ENCODE results near the gene ZNF563.
"Not testable (repeated sequence)": the region's sequence is repeated elsewhere in the genome, so short reads cannot be mapped to it uniquely, and the experiment has no call there.

Gene ZNF563

GRCh38 chr19:12333162-12334159 lies at the start of gene ZNF563:
Gene ZNF563 (minus strand): TSS chr19:12333633. CDS start chr19:12333482, 151 bp downstream.
- DNase-seq, result peak; percentile 98 to 99

GRCh38 chr19:12380444-12380737 lies 47.0 kb upstream of the ZNF563 start:
- no peak for DNase-seq

- no peak for DNase-seq
Measured at GRCh38 chr19:12379732-12380443, 46.5 kb upstream of the ZNF563 start.

GRCh38 chr19:12374026-12374425 lies 40.6 kb upstream of the ZNF563 start:
- no peak for DNase-seq

DNA sequence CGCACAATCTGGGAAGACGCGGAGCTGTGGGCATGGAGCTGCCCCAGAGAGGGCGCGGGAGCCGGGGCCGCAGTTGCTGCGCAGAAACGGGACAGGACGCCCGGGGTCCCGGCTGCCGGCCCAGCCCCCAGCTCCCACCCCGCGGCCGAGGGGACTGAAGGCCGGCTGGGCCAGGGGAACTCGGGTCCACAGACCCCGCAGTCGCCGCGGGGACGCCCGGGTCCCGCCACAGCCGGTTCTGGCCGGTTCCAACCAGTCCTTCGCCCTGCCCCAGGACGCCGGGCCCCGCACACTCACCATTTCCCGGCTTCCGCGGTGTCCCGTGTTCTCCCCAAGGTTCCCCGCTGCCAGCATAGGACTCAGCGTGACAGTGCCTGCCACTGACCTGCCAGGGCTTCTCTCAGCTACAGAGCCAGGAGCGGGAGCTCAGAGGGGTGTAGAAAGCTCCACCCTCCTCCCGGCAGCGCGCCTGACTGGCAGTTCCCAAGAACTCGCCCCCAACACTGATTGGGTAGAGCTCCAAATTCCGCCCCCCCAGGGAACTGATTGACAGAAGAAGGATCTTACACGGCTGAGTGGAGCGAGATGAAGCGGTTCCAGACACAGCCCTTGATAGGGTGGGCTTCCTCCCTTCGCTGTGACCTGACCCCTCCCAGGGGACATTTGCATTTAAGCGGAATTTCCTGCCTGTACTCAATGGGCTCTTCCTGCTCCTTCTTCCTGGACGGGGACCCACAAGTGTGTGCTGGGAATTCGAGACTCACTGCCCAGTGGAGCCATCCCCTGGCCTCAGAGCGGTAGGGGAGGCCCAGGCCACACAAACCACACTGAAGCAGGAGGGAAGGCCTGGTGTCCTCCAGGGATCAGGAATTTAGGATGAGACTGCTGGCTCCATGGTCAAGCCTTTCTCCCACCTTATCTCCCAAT lies 32.1 kb upstream of the ZNF563 start, which contains the start of gene ZNF442:
TSS of gene ZNF442 (minus strand) at position 448 of the 927 bp plus-strand sequence. CDS start 2,052 bp downstream, outside the sequence.
- peak; percentile 77 to 81 for DNase-seq

GRCh38 chr19:12364391-12365235 lies 31.2 kb upstream of the ZNF563 start:
- DNase-seq, result peak in 1 of 2 donors; percentile 10

- not testable (repeated sequence) for DNase-seq
Measured at GRCh38 chr19:12362236-12362635, 28.8 kb upstream of the ZNF563 start.

DNA sequence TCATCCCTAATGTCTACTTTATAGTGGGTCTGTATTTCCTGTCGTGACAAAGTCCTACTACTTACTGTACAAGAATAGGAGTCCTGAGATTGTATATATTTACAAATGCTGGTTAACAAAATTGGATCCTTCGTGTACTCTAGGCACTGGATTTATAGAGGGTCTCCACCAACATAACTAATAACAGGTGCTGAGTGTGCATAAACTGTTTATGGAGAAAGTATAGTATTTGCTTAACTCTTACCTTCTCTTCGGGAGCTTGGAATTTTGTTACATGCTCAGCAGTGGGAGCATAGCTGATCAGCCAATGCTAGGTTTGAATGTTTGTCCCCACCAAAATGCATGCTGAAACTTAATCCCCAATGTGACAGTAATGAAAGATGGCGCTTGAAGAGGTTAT lies 19.9 kb upstream of the ZNF563 start:
- DNase-seq, result no peak

GRCh38 chr19:12350890-12351197 lies 17.4 kb upstream of the ZNF563 start:
- no peak for DNase-seq

- DNase-seq, result no peak
Measured at GRCh38 chr19:12350185-12350889, 16.9 kb upstream of the ZNF563 start.

GRCh38 chr19:12346896-12347295 lies 13.5 kb upstream of the ZNF563 start:
- no peak for DNase-seq

DNA sequence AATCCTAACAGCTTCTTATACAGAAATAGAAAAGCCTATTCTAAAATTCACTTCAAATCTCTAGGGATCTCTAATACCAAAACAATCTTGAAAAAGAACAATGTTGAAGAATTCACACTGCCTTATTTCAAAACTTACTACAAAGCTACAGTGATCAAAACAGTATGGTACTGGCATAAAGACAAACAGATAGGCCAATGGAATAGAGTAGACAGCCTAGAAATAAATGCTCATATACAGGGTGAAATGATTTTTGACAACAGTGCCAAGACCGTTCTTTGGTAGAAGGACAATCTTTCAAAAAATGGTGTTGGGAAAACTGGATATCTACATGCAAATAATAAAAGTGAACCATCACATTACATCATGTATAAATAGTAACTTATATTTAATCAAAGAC lies 11.8 kb upstream of the ZNF563 start:
- no peak for DNase-seq

- DNase-seq, result peak; percentile 63 to 65
Measured at GRCh38 chr19:12331211-12331941, 2.1 kb downstream of the ZNF563 start.

DNA sequence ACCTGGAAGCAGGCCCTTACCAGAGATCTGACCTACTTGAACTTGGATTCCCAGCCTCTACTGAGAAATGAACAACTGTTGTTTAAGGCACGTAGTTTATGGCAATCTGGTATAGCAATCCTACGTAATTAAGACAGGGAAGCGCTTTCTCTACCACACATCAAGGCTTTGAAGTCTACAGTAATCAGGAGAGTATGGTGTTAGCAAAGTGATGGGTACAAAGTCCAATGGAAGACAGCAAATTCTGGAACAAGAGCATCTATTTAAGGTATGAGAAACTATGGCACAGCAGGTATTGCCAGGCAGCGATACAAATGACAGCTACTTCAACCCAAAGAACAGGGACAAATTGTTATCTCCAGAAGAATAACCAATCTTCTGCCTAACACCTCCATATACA lies 3.1 kb downstream of the ZNF563 start:
- DNase-seq, result no peak

DNA sequence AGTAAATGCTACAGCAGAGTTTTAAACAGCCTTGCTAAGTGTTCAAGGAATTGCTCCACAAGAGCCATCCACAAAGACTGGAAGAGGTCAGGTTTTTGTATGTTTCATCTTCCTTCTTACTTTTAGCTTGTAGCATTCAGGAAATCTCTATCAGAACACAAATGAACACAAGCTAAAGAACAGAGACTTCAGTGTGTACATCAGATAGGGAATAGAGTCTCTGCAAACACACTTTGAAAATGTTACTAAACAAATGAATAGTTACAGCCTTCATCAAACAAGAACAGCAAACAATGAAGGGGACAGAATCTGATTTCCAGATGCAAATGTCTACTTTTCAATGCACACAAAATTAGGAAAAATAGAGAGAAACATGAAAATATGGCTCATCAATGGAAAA lies 7.7 kb downstream of the ZNF563 start:
- DNase-seq, result no peak

GRCh38 chr19:12318782-12319413 lies 14.5 kb downstream of the ZNF563 start:
- no peak for DNase-seq

- DNase-seq, result no peak
Measured at GRCh38 chr19:12314553-12314952, 18.9 kb downstream of the ZNF563 start.

GRCh38 chr19:12308891-12309290 lies 24.5 kb downstream of the ZNF563 start:
- DNase-seq, result not testable (repeated sequence)

GRCh38 chr19:12295191-12295590 lies 38.2 kb downstream of the ZNF563 start:
- no peak for DNase-seq
